ENCODE results near the gene IL20.

IL20 gene

GRCh38 chr1:206873603-206874188 is 8.3 kb downstream of the IL20 start:
- TF ChIP-seq CTCF (conservative IDR thresholded peaks at IDR 0.05; ENCODE audit: low read depth, low read length), result no peak
- DNase-seq (ENCODE audit: low read depth), result no peak
- H3K4me3 ChIP-seq (ENCODE audit: low read depth, low read length), result no peak overlapping the region

GRCh38 chr1:206875752-206876377 is 10.4 kb downstream of the IL20 start:
- DNase-seq (ENCODE audit: low read depth), result no peak
- no peak for TF ChIP-seq CTCF (conservative IDR thresholded peaks at IDR 0.05; ENCODE audit: low read depth, low read length)
- H3K4me3 ChIP-seq (ENCODE audit: low read depth, low read length), result no peak overlapping the region

- no peak overlapping the region for H3K4me3 ChIP-seq (ENCODE audit: low read depth, low read length)
- TF ChIP-seq CTCF (conservative IDR thresholded peaks at IDR 0.05; ENCODE audit: low read depth, low read length), result no peak
- DNase-seq (ENCODE audit: low read depth), result no peak
These were observed 13.0 kb downstream of the IL20 start for GRCh38 chr1:206878456-206878855.

GRCh38 chr1:206880314-206880713 is 14.9 kb downstream of the IL20 start:
- TF ChIP-seq CTCF (conservative IDR thresholded peaks at IDR 0.05; ENCODE audit: low read depth, low read length), result no peak
- H3K4me3 ChIP-seq (ENCODE audit: low read depth, low read length), result no peak overlapping the region
- no peak for DNase-seq (ENCODE audit: low read depth)

GRCh38 chr1:206882555-206882954 is 17.1 kb downstream of the IL20 start:
- no peak overlapping the region for H3K4me3 ChIP-seq (ENCODE audit: low read depth, low read length)
- DNase-seq (ENCODE audit: low read depth), result no peak
- no peak for TF ChIP-seq CTCF (conservative IDR thresholded peaks at IDR 0.05; ENCODE audit: low read depth, low read length)

- no peak for DNase-seq (ENCODE audit: low read depth)
- no peak overlapping the region for H3K4me3 ChIP-seq (ENCODE audit: low read depth, low read length)
- TF ChIP-seq CTCF (conservative IDR thresholded peaks at IDR 0.05; ENCODE audit: low read depth, low read length), result no peak
These were observed 17.7 kb downstream of the IL20 start for GRCh38 chr1:206883160-206883559.

- no peak for DNase-seq (ENCODE audit: low read depth)
- no peak for TF ChIP-seq CTCF (conservative IDR thresholded peaks at IDR 0.05; ENCODE audit: low read depth, low read length)
- H3K4me3 ChIP-seq (ENCODE audit: low read depth, low read length), result no peak overlapping the region
These were observed 18.5 kb downstream of the IL20 start for GRCh38 chr1:206883876-206884275.

All from choroid plexus epithelial cell (primary cell).